Measurements from ENCODE around the gene EIF5A.

GRCh38 chr17:7343250-7343649 lies 35.8 kb downstream of the EIF5A start:
- TF ChIP-seq CTCF (IDR thresholded peaks at IDR 0.05): no peak
- TF ChIP-seq POLR2AphosphoS5 (IDR thresholded peaks at IDR 0.05): no peak
- TF ChIP-seq POLR2A (IDR thresholded peaks at IDR 0.05): no peak

Measured in breast epithelium (tissue), 3 donors.